ENCODE results near the gene METAP1D. TPM values are rescaled to one million over a fixed set of nuclear protein-coding genes. Genes with fewer than 3 reads are reported as not detected.

METAP1D gene
- total and polyA plus RNA-seq, 11 donors: 2.9 to 7.0 (median 5.3) TPM

DNA sequence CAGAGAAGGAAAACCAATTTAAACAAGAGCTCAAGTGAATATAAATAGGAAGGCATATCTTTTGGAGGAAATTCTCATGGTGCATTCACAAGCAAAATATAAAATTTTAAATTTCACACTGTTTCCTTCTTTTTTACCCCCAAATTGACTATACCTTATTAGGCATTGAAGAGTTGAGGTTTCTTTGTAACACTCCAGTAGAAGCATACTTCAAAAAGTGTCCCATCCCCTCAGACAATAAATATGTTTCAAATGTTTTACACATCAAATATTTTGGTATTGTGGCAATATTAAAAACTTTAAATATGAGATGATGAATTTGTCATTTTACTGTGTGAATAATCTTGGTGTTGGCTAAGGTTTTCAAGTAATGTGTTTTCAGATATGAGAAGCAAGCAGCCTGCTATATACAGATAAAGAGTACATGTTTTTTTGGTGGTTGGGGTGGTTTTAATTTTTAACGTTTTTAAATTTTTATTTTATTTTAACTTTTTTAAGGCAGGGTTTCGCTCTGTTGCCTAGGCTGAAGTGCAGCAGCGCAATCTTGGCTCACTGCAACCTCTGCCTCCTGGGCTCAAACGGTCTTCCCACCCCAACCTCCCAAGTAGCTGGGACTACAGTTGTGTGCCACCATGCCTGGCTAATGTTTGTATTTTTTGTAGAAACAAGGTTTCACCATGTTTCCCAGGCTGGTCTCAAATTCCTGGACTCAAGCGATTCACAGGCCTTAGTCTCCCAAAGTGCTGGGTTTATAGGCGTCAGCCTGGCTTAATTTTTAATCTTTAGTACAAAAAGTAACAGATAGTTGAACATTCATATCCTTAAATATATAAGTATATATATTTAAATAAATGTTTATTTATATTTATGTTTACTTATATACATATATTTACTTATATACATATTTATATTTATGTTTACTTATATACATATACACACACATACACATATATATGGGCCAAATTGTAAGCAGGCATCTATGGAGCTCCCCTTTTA, 49.1 kb downstream of the METAP1D start:
- ATAC-seq (no peak), DNase-seq (no peak)
- no peaks in the 10 kb centered on the region for H3K9me3 ChIP-seq
- H3K27me3 ChIP-seq: no peaks in the 10 kb centered on the region
- H3K36me3 ChIP-seq: no peaks in the 10 kb centered on the region
- no peak overlapping the region for H3K27ac ChIP-seq
- 94 to 95% (median 94%) methylated on average over 6 of the region's 6 CpGs for WGBS, 4 donors
- no peak overlapping the region for H3K4me3 ChIP-seq
- TF ChIP-seq, protein P1, sequence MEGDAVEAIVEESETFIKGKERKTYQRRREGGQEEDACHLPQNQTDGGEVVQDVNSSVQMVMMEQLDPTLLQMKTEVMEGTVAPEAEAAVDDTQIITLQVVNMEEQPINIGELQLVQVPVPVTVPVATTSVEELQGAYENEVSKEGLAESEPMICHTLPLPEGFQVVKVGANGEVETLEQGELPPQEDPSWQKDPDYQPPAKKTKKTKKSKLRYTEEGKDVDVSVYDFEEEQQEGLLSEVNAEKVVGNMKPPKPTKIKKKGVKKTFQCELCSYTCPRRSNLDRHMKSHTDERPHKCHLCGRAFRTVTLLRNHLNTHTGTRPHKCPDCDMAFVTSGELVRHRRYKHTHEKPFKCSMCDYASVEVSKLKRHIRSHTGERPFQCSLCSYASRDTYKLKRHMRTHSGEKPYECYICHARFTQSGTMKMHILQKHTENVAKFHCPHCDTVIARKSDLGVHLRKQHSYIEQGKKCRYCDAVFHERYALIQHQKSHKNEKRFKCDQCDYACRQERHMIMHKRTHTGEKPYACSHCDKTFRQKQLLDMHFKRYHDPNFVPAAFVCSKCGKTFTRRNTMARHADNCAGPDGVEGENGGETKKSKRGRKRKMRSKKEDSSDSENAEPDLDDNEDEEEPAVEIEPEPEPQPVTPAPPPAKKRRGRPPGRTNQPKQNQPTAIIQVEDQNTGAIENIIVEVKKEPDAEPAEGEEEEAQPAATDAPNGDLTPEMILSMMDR (IDR thresholded peaks at IDR 0.05): no peak
- TF ChIP-seq POLR2A (IDR thresholded peaks at IDR 0.05): no peak
- intact Hi-C loops (cut with DNase I): no loop called here
- H3K4me1 ChIP-seq: peaks cover 0 to 4% (median 0%) of the 10 kb centered on the region in 12 donors

DNA sequence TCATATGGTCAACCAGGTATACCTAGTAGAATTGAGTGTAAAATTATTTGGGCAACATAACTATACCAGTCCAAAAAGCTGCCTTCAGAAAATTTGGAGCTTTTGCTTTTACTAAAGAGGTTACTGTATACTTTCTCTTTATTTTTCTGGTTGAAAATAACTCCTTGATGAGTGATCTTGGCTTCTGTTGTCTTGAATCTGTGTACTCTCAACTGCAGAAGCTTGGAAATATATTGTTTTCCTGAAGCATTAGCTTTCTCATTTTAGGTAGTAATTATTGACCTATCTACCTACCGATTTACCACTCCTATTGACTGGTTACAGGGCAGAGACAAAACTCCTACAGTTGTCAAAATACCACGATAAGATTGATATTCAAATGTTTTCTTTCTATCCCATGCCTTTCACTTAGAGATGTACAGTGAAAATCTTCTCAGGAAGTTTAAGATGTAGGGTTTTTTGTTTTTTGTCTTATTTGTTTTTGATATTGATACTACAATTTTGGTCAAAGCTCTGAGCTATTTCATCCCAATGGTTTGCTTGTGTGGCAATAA, 49.9 kb downstream of the METAP1D start:
- DNase-seq: no peak
- Histone ChIP-seq H3K27ac (no peak overlapping the region), H3K4me1 (peaks cover 0 to 4% (median 0%) of the 10 kb centered on the region in 12 donors), H3K9me3 (no peaks in the 10 kb centered on the region), H3K4me3 (no peak overlapping the region), H3K27me3 (no peaks in the 10 kb centered on the region), H3K36me3 (no peaks in the 10 kb centered on the region)
- no peak for ATAC-seq
- intact Hi-C loops (cut with DNase I): no loop called here
- WGBS, 4 donors: 91 to 97% (median 95%) methylated on average over 2 of the region's 2 CpGs
- TF ChIP-seq, protein P1 (IDR thresholded peaks at IDR 0.05): no peak
- TF ChIP-seq POLR2A (IDR thresholded peaks at IDR 0.05): no peak

DNA sequence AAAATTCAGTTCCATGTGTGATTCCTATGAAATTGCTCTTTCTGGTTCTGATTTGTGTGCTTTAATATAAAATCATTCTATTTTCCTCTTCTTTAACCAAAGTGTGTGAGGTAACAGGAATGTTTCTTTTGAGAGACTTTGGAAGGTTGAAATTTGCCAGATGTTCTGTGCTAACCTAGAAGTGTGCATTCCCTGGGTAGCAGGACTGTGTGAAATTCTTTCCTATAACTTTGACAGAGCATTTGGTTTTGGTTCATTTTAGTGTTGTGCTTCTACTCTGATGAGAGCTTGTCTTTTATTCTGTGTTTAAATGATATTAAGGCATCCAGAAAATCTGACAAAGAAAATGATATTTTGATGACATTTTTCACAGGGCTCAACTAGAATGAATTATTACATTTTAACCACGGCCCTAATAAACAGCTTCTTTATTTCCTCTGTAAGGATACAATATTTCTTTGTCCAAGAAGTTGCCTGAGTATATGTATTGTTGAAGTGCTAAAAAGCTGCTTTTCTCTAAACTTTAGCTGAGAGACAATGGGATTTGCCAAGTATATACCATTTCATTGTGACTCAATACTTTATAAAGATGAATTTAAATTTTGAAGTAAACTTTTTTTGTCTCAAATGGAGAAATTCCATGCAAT, 50.8 kb downstream of the METAP1D start:
- no peak for DNase-seq
- no peaks in the 10 kb centered on the region for H3K9me3 ChIP-seq
- no peaks in the 10 kb centered on the region for H3K36me3 ChIP-seq
- H3K4me1 ChIP-seq: peaks cover 0 to 4% (median 0%) of the 10 kb centered on the region in 12 donors
- no peak overlapping the region for H3K4me3 ChIP-seq
- H3K27me3 ChIP-seq: no peaks in the 10 kb centered on the region
- intact Hi-C loops (cut with DNase I): no loop called here
- no peak overlapping the region for H3K27ac ChIP-seq
- WGBS, 4 donors: 88 to 94% (median 90%) methylated on average over 1 of the region's 1 CpG
- TF ChIP-seq, protein P1 (IDR thresholded peaks at IDR 0.05): no peak
- TF ChIP-seq POLR2A (IDR thresholded peaks at IDR 0.05): no peak
- ATAC-seq: no peak
